K562 (cell line): Measurements from ENCODE around the gene PAFAH1B1. TPM values are rescaled to one million over a fixed set of nuclear protein-coding genes. Genes with fewer than 3 reads are reported as not detected.
A peak's percentile ranks its signal among the peaks of the same experiment; 100 is the strongest.

Experiments
- ATF3 ChIP-seq, 2 experiments: fragments of 450-650 bp in 1 of 2; sonication (generic) in 1 of 2; formaldehyde crosslinking in 1 of 2; IDR thresholded peaks in 1 of 2; conservative IDR thresholded peaks in 1 of 2; 2 replicates each; pipeline versions ENCODE4 v1.6.1 to v1.8.1; 2016 to 2023; ENCODE audit warnings: mild to moderate bottlenecking in 2 of 2, moderate library complexity in 2 of 2, inconsistent platforms in 1 of 2, missing genetic modification reagents in 1 of 2
- ETS1 ChIP-seq: conservative IDR thresholded peaks from 2 replicates; pipeline ENCODE4 v1.6.1; 2011; ENCODE audit warnings: low read depth, mild to moderate bottlenecking, low read length; ENCODE audit not compliant: control insufficient read depth
- ETV1 ChIP-seq: fragments of 450-650 bp; conservative IDR thresholded peaks from 2 replicates; pipeline ENCODE4 v1.6.1; 2016; ENCODE audit warnings: missing genetic modification characterization, control low read depth, low read depth, missing compliant biosample characterization
- HMGN3 ChIP-seq: IDR thresholded peaks from 2 replicates; pipeline ENCODE4 v1.6.1; 2011; ENCODE audit warnings: borderline replicate concordance, low read depth, mild to moderate bottlenecking, mixed read lengths, low read length; ENCODE audit not compliant: insufficient read length; ENCODE audit errors: extremely low read depth
- NFE2 ChIP-seq: IDR thresholded peaks from 2 replicates; pipeline ENCODE4 v1.6.1; 2014; ENCODE audit warnings: antibody characterized with exemption, low read depth
- SIN3A ChIP-seq, 2 experiments: fragments of 150-350 bp in 1 of 2; IDR thresholded peaks; 2 replicates each; pipeline ENCODE4 v1.6.1; 2011 to 2016; ENCODE audit warnings: borderline replicate concordance in 2 of 2, low read depth in 2 of 2, low read length in 2 of 2, mild to moderate bottlenecking in 2 of 2, moderate library complexity in 2 of 2; ENCODE audit not compliant: control insufficient read depth in 1 of 2
- ZBTB11 ChIP-seq, 3 experiments: fragments of 200-800 bp in 1 of 3; fragments of 250-450 bp in 1 of 3; fragments of 450-650 bp in 1 of 3; sonication (Bioruptor Pico) in 1 of 3; sonication (Bioruptor generic) in 1 of 3; formaldehyde crosslinking in 1 of 3; IDR thresholded peaks; 2 replicates each; pipeline versions ENCODE4 v1.6.1 to v1.8.0; 2016 to 2022; ENCODE audit warnings: mild to moderate bottlenecking in 2 of 3, missing genetic modification characterization in 2 of 3, missing compliant biosample characterization in 1 of 3, moderate library complexity in 1 of 3
- ZNF134 ChIP-seq: fragments of 250-450 bp; sonication (Bioruptor Pico); conservative IDR thresholded peaks from 2 replicates; pipeline ENCODE4 v1.4.0; 2020
- ZNF318 ChIP-seq, 2 experiments: fragments of 450-650 bp; IDR thresholded peaks; 2 replicates each; pipeline ENCODE4 v1.6.1; 2016; ENCODE audit warnings: mild to moderate bottlenecking in 2 of 2, borderline replicate concordance in 1 of 2, low read depth in 1 of 2, moderate library complexity in 1 of 2
- ZNF76 ChIP-seq: fragments of 250-450 bp; sonication (Bioruptor Pico); IDR thresholded peaks from 2 replicates; pipeline ENCODE4 v1.4.0; 2020; ENCODE audit warnings: mild to moderate bottlenecking, moderate library complexity, borderline replicate concordance
- ZNF778 ChIP-seq: fragments of 450-650 bp; formaldehyde crosslinking; IDR thresholded peaks from 2 replicates; pipeline ENCODE4 v1.4.0; 2020; ENCODE audit warnings: mild to moderate bottlenecking, moderate library complexity
- ZNF830 ChIP-seq: fragments of 250-450 bp; sonication (Bioruptor Pico); IDR thresholded peaks from 2 replicates; pipeline ENCODE4 v1.5.0; 2021; ENCODE audit warnings: mild to moderate bottlenecking
- polyA plus RNA-seq, 8 experiments: library from polyadenylated mRNA; depleted of rRNA in 4 of 8; stranded (reverse) in 5 of 8; unstranded in 3 of 8; fragments of >200 nt; fragmentation: Nextera tagmentation in 2 of 8; fragmentation: Illumina TruSeq in 1 of 8; extraction: Ambion mirVana in 2 of 8; extraction: Trizol in 1 of 8; gene quantifications; 2 replicates each; pipeline versions ENCODE4 v1.2.1 to v1.2.3, GENCODE V29; 2011 to 2014; ENCODE audit warnings: inconsistent platforms in 1 of 8, missing spikeins in 1 of 8
- total RNA-seq, 7 experiments: library from RNA; depleted of rRNA in 6 of 7; stranded (reverse); fragments of >200 nt in 6 of 7; fragmentation: Illumina TruSeq in 2 of 7; extraction: Trizol in 2 of 7; gene quantifications; 2 replicates each; pipeline versions ENCODE4 v1.2.1 to v1.2.3, GENCODE V29; 2011 to 2021; ENCODE audit warnings: low replicate concordance in 1 of 7

Gene PAFAH1B1
- total and polyA plus RNA-seq, 9 of the 15 experiments (the other 6 are each of a cell fraction or from before 2014, with no cell fraction given): 23.3 to 66.4 (median 40.2) TPM

- TF ChIP-seq ZBTB11 (CRISPR knock-in tag; IDR thresholded peaks at IDR 0.05) (no peak), ZNF134 (no peak), ZNF318 (IDR thresholded peaks at IDR 0.05; ENCODE audit: borderline replicate concordance in 1 of 2, low read depth in 1 of 2) (no peak), ZNF830 (no peak), ZNF778 (no peak), ZNF76 (CRISPR knock-in tag) (no peak), NFE2 (0 out of 2 replicates have a peak, but pooled peaks have one; percentile 2), ATF3 (IDR thresholded peaks at IDR 0.05) (no peak), ATF3 (CRISPR knock-in tag; conservative IDR thresholded peaks at IDR 0.05) (no peak), ETS1 (no peak), ETV1 (peak; percentile 59; the same call in 1 of the 2 replicates), SIN3A (IDR thresholded peaks at IDR 0.05; ENCODE audit: borderline replicate concordance in 2 of 2, control insufficient read depth in 1 of 2, low read depth in 2 of 2, low read length in 2 of 2) (no peak), HMGN3 (no peak)
These were observed 30.9 kb downstream of the PAFAH1B1 start (continued) for GRCh38 chr17:2624292-2624731.
